SK-N-SH (cell line): ENCODE data around the gene HS3ST4. TPM values are rescaled to one million over a fixed set of nuclear protein-coding genes. Genes with fewer than 3 reads are reported as not detected.
A peak's percentile ranks its signal among the peaks of the same experiment; 100 is the strongest.

ENCODE experiments used
- CTCF ChIA-PET: fragments of 300-600, 350-600 bp; formaldehyde crosslinking; extraction: SDS; loops from one replicate; lab custom pipeline; 2021; lab: Yijun Ruan, JAX
- POLR2A ChIA-PET: fragments of 350-600 bp; sonication (Branson Sonifier 250); formaldehyde crosslinking; extraction: SDS; loops from one replicate; lab custom pipeline; 2020; ENCODE audit warnings: antibody characterized with exemption, inconsistent platforms; lab: Yijun Ruan, JAX
- DNase-seq: peaks from one replicate; pipeline ENCODE4 v3.0.0; 2012
- H2AFZ ChIP-seq: fragments of 200-600 bp; sonication (generic); 2 replicates; pipeline ENCODE4 v1.8.1; 2016; ENCODE audit warnings: antibody characterized with exemption, mild to moderate bottlenecking, low read depth
- H3F3A ChIP-seq: fragments of 200-600 bp; sonication (generic); replicated peaks from 2 replicates; pipeline ENCODE3; 2016; ENCODE audit warnings: antibody characterized with exemption, mild to moderate bottlenecking; ENCODE audit not compliant: insufficient read depth
- H3K27ac ChIP-seq, 2 experiments: fragments of 200-500 bp in 1 of 2; fragments of 200-600 bp in 1 of 2; sonication (Bioruptor generic) in 1 of 2; sonication (generic), shearing (Covaris generic) in 1 of 2; 2 replicates each; pipeline versions ENCODE4 v1.5.1 to v1.6.1; 2014 to 2016; ENCODE audit warnings: low read depth in 2 of 2, inconsistent platforms in 1 of 2, low read length in 1 of 2, mild to moderate bottlenecking in 1 of 2, mixed read lengths in 1 of 2
- H3K27me3 ChIP-seq: fragments of 200-600 bp; sonication (generic), shearing (Covaris generic); 2 replicates; pipeline ENCODE4 v1.6.1; 2016; ENCODE audit warnings: mixed run types; ENCODE audit not compliant: insufficient read depth
- H3K36me3 ChIP-seq, 2 experiments: fragments of 200-500 bp in 1 of 2; fragments of 200-600 bp in 1 of 2; sonication (Bioruptor generic) in 1 of 2; sonication (generic) in 1 of 2; replicated peaks in 1 of 2; 2 replicates each; pipeline versions ENCODE3 to v1.5.1; 2014 to 2016; ENCODE audit warnings: low read length in 1 of 2, mild to moderate bottlenecking in 1 of 2; ENCODE audit not compliant: insufficient read depth in 2 of 2, control insufficient read depth in 1 of 2
- H3K4me1 ChIP-seq, 2 experiments: fragments of 200-500 bp in 1 of 2; fragments of 200-600 bp in 1 of 2; sonication (Bioruptor generic) in 1 of 2; sonication (generic), shearing (Covaris generic) in 1 of 2; 2 replicates each; pipeline versions ENCODE4 v1.5.1 to v1.6.1; 2014 to 2016; ENCODE audit warnings: low read depth in 1 of 2, low read length in 1 of 2, mixed run types in 1 of 2; ENCODE audit not compliant: insufficient read depth in 2 of 2, control insufficient read depth in 1 of 2
- H3K4me2 ChIP-seq: fragments of 200-600 bp; sonication (generic), shearing (Covaris generic); 2 replicates; pipeline ENCODE4 v1.6.1; 2017; ENCODE audit warnings: mixed run types
- H3K4me3 ChIP-seq, 2 experiments: fragments of 200-500 bp in 1 of 2; fragments of 200-600 bp in 1 of 2; sonication (Bioruptor generic) in 1 of 2; sonication (generic), shearing (Covaris generic) in 1 of 2; 2 replicates each; pipeline versions ENCODE4 v1.5.1 to v1.8.1; 2014 to 2016; ENCODE audit warnings: low read depth in 2 of 2, inconsistent platforms in 1 of 2, low read length in 1 of 2, mild to moderate bottlenecking in 1 of 2, mixed read lengths in 1 of 2, moderate library complexity in 1 of 2
- H3K79me2 ChIP-seq: fragments of 200-600 bp; sonication (generic); 2 replicates; pipeline ENCODE4 v1.8.1; 2017; ENCODE audit warnings: mild to moderate bottlenecking; ENCODE audit not compliant: insufficient read depth
- H3K9ac ChIP-seq: fragments of 200-600 bp; sonication (generic); 2 replicates; pipeline ENCODE4 v1.6.1; 2017; ENCODE audit warnings: mixed run types
- H3K9me2 ChIP-seq: fragments of 200-600 bp; sonication (generic); 2 replicates; pipeline ENCODE4 v1.6.1; 2017; ENCODE audit warnings: mixed run types
- H3K9me3 ChIP-seq: fragments of 200-600 bp; sonication (generic); 2 replicates; pipeline ENCODE4 v1.6.1; 2017; ENCODE audit warnings: mixed run types, mild to moderate bottlenecking, moderate library complexity
- H4K20me1 ChIP-seq: fragments of 200-600 bp; sonication (generic); 2 replicates; pipeline ENCODE4 v1.6.1; 2017; ENCODE audit warnings: mild to moderate bottlenecking, mixed run types; ENCODE audit not compliant: insufficient read depth
- GABPA ChIP-seq: IDR thresholded peaks from 2 replicates; pipeline ENCODE4 v1.4.0; 2012; ENCODE audit warnings: low read depth, mild to moderate bottlenecking
- MEF2A ChIP-seq: IDR thresholded peaks from 2 replicates; pipeline ENCODE4 v1.4.0; 2012; ENCODE audit warnings: low read depth, borderline replicate concordance
- NFIC ChIP-seq: IDR thresholded peaks from 2 replicates; pipeline ENCODE4 v1.4.0; 2012; ENCODE audit warnings: borderline replicate concordance
- RAD21 ChIP-seq: IDR thresholded peaks from 2 replicates; pipeline ENCODE4 v1.6.1; 2012; ENCODE audit warnings: mild to moderate bottlenecking, low read length
- RFX5 ChIP-seq: IDR thresholded peaks from 2 replicates; pipeline ENCODE4 v1.6.1; 2012; ENCODE audit warnings: mild to moderate bottlenecking, improper control_type of control experiment, low read length
- SMC3 ChIP-seq: IDR thresholded peaks from 2 replicates; pipeline ENCODE4 v1.6.1; 2012; ENCODE audit warnings: low read depth, low read length, improper control_type of control experiment
- WGBS: methylation state at CpG from one replicate; pipeline ENCODE4 v1.1.6; 2017; ENCODE audit warnings: low lambda C conversion rate; 5-methylcytosine and 5-hydroxymethylcytosine counted together
- polyA plus RNA-seq, 3 experiments: library from polyadenylated mRNA; depleted of rRNA; stranded (reverse); fragments of >200 nt; gene quantifications; 2 replicates each; pipeline ENCODE4 v1.2.3, GENCODE V29; 2012
- TF ChIP-seq, protein P1 (sequence below): fragments of 200-600 bp; sonication (generic); IDR thresholded peaks from 2 replicates; pipeline ENCODE4 v1.6.1; 2017; ENCODE audit warnings: antibody characterized with exemption, mild to moderate bottlenecking, moderate library complexity
- TF ChIP-seq, protein P2 (sequence below): IDR thresholded peaks from 2 replicates; pipeline ENCODE4 v1.4.0; 2012; ENCODE audit warnings: low read depth, borderline replicate concordance

HS3ST4 gene
- polyA plus RNA-seq, 1 of the 3 experiments (the other 2 are of a cell fraction), result not detected

DNA sequence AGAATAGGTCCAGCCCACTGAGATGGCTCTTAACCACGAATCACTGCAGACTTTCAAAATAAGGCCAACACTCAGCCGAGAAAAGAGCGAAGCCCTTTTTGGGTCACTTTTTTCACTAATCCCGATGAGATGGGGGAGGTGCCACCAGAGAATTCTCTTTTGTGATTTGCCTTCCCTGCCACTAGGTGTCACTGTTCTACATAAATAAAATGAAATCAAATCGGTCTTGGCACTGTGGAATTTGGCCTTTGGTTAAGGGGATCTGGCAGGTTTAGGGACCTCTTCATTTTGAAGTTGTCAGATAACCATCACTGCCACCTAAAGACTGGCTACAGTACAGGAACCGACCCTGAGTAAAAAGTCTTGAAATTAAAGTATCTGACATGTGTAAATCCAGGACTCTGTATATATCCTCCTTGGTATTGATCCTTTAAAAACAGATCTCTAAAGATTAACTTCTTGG lies 147.0 kb downstream of the HS3ST4 start:
- Histone ChIP-seq H3K9ac (no peak overlapping the region), H3K79me2 (no peaks in the 10 kb centered on the region), H2AFZ (no peak overlapping the region), H3K27ac (no peak overlapping the region), H3F3A (no peaks in the 10 kb centered on the region), H3K4me2 (0 out of 2 replicates have a peak overlapping the region, but pooled peaks have one; percentile 32), H3K9me3 (no peaks in the 10 kb centered on the region), H3K27me3 (0 out of 2 replicates have a peak, but pooled peaks cover 8% of the 10 kb centered on the region), H3K9me2 (no peaks in the 10 kb centered on the region), H3K36me3 (no peaks in the 10 kb centered on the region), H4K20me1 (no peaks in the 10 kb centered on the region), H3K4me3 (no peak overlapping the region), H3K4me1 (no peaks in the 10 kb centered on the region; a peak in 1 of 4 replicates)
- ChIA-PET POLR2A (no interaction called here), CTCF (interaction anchor here (1.0 to 1.8 kb wide), 4 partner anchors 8 to 1271 kb away, joined by 3 to 8 read pairs (median 6); no protein-coding TSS in a partner anchor)
- peak; percentile 38 for TF ChIP-seq SMC3
- peak; percentile 65 for TF ChIP-seq RAD21
- TF ChIP-seq, protein P1, sequence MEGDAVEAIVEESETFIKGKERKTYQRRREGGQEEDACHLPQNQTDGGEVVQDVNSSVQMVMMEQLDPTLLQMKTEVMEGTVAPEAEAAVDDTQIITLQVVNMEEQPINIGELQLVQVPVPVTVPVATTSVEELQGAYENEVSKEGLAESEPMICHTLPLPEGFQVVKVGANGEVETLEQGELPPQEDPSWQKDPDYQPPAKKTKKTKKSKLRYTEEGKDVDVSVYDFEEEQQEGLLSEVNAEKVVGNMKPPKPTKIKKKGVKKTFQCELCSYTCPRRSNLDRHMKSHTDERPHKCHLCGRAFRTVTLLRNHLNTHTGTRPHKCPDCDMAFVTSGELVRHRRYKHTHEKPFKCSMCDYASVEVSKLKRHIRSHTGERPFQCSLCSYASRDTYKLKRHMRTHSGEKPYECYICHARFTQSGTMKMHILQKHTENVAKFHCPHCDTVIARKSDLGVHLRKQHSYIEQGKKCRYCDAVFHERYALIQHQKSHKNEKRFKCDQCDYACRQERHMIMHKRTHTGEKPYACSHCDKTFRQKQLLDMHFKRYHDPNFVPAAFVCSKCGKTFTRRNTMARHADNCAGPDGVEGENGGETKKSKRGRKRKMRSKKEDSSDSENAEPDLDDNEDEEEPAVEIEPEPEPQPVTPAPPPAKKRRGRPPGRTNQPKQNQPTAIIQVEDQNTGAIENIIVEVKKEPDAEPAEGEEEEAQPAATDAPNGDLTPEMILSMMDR, result peak; percentile 83
- no peak for TF ChIP-seq GABPA
- 3% methylated on average over 6 of the region's 6 CpGs for WGBS
- peak; percentile 34 for DNase-seq

DNA sequence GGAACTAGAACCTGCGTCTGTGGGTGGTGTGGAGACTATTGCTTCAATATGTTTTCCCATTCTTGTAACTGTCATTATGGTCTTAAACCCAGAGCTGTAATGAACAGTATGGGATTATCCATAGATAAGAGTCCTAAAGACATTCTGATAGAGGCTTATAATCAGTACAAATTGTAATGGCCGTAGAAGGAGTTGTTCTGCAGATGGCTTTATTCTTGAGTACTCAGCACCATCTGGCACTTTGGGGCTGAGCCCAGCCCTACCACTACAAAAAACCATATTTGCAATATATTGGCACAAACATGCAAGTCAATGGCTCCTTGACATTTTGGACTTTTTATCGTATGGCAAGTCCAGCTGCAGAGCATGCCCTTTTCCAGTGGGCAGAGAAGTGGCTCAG lies 150.0 kb downstream of the HS3ST4 start:
- POLR2A ChIA-PET, result no interaction called here
- no peaks in the 10 kb centered on the region for H3F3A ChIP-seq
- H3K27me3 ChIP-seq, result 0 out of 2 replicates have a peak, but pooled peaks cover 4% of the 10 kb centered on the region
- no peak for TF ChIP-seq NFIC
- TF ChIP-seq, protein P1, result no peak
- TF ChIP-seq, protein P2, sequence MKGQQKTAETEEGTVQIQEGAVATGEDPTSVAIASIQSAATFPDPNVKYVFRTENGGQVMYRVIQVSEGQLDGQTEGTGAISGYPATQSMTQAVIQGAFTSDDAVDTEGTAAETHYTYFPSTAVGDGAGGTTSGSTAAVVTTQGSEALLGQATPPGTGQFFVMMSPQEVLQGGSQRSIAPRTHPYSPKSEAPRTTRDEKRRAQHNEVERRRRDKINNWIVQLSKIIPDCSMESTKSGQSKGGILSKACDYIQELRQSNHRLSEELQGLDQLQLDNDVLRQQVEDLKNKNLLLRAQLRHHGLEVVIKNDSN, result no peak
- no peak for TF ChIP-seq MEF2A
- no peak for TF ChIP-seq RFX5
- no peak for TF ChIP-seq GABPA
- no peak overlapping the region for H3K4me3 ChIP-seq
- H3K36me3 ChIP-seq, result no peaks in the 10 kb centered on the region
- no peak overlapping the region for H2AFZ ChIP-seq
- no peak overlapping the region for H3K4me2 ChIP-seq
- CTCF ChIA-PET, result interaction anchor here (1.1 kb wide), 1 partner anchor 11 kb away, joined by 4 read pairs; no protein-coding TSS in a partner anchor
- 13% methylated on average over 3 of the region's 3 CpGs for WGBS
- H3K9me2 ChIP-seq, result no peaks in the 10 kb centered on the region
- no peak overlapping the region for H3K27ac ChIP-seq
- no peak for DNase-seq
- no peaks in the 10 kb centered on the region for H3K9me3 ChIP-seq
- H3K9ac ChIP-seq, result no peak overlapping the region
- no peaks in the 10 kb centered on the region; a peak in 1 of 4 replicates for H3K4me1 ChIP-seq
- H3K79me2 ChIP-seq, result no peaks in the 10 kb centered on the region
- no peaks in the 10 kb centered on the region for H4K20me1 ChIP-seq
